CD14-positive monocyte (primary cell): Measurements from ENCODE around the gene APOA1. TPM values are rescaled to one million over a fixed set of nuclear protein-coding genes. Genes with fewer than 3 reads are reported as not detected.

ENCODE experiments used
- DNase-seq, 3 donors: peaks; one replicate each; pipeline ENCODE4 v3.0.0-alpha.2; 2011 to 2022
- H2AFZ ChIP-seq: 2 replicates; pipeline ENCODE4 v1.6.0; 2012; ENCODE audit warnings: mild to moderate bottlenecking, low read depth, low read length, inconsistent platforms; ENCODE audit not compliant: insufficient read depth, poor library complexity, severe bottlenecking
- H3K27ac ChIP-seq, 2 donors: 1 replicate in 1 of 2; 2 replicates in 1 of 2; pipeline ENCODE4 v1.5.1; 2012 to 2013; ENCODE audit warnings: low read length in 2 of 2, control low read depth in 1 of 2, inconsistent platforms in 1 of 2, low read depth in 1 of 2, mild to moderate bottlenecking in 1 of 2
- H3K27me3 ChIP-seq, 2 donors: one replicate each; pipeline versions ENCODE4 v1.6.0 to v1.6.1; 2011 to 2013; ENCODE audit warnings: low read length in 2 of 2; ENCODE audit not compliant: control insufficient read depth in 2 of 2, insufficient read depth in 2 of 2
- H3K36me3 ChIP-seq, 2 donors: replicated peaks in 1 of 2; 1 replicate in 1 of 2; 2 replicates in 1 of 2; pipeline versions ENCODE4 v1.5.1 to v1.6.1; 2012 to 2013; ENCODE audit warnings: low read length in 2 of 2, control low read depth in 1 of 2, inconsistent platforms in 1 of 2, mild to moderate bottlenecking in 1 of 2; ENCODE audit not compliant: insufficient read depth in 2 of 2, control insufficient read depth in 1 of 2
- H3K4me1 ChIP-seq, 2 donors: 1 replicate in 1 of 2; 2 replicates in 1 of 2; pipeline versions ENCODE4 v1.5.1 to v1.6.1; 2012 to 2013; ENCODE audit warnings: low read length in 2 of 2, control low read depth in 1 of 2, inconsistent platforms in 1 of 2, mild to moderate bottlenecking in 1 of 2, moderate library complexity in 1 of 2; ENCODE audit not compliant: insufficient read depth in 2 of 2, control insufficient read depth in 1 of 2
- H3K4me2 ChIP-seq: replicated peaks from 2 replicates; pipeline ENCODE3; 2012; ENCODE audit warnings: low read length, moderate library complexity, mild to moderate bottlenecking; ENCODE audit not compliant: poor library complexity, severe bottlenecking; ENCODE audit errors: extremely low read depth
- H3K4me3 ChIP-seq, 3 experiments: fragments of 200-600 bp in 1 of 3; sonication (generic) in 1 of 3; replicated peaks in 1 of 3; 1 replicate in 2 of 3; 2 replicates in 1 of 3; pipeline ENCODE4 v1.5.1; 2011 to 2013; ENCODE audit warnings: low read length in 3 of 3, mild to moderate bottlenecking in 3 of 3, control low read depth in 2 of 3, low read depth in 2 of 3, inconsistent platforms in 1 of 3, moderate library complexity in 1 of 3
- H3K79me2 ChIP-seq: 2 replicates; pipeline ENCODE4 v1.6.0; 2012; ENCODE audit warnings: mild to moderate bottlenecking, control low read depth, inconsistent platforms, low read length, moderate library complexity; ENCODE audit not compliant: insufficient read depth
- H3K9ac ChIP-seq: 2 replicates; pipeline ENCODE4 v1.6.0; 2017; ENCODE audit warnings: low read length, mild to moderate bottlenecking; ENCODE audit not compliant: insufficient read depth, poor library complexity, severe bottlenecking
- H3K9me3 ChIP-seq, 2 donors: replicated peaks in 1 of 2; 1 replicate in 1 of 2; 2 replicates in 1 of 2; pipeline versions ENCODE4 v1.5.1 to v1.6.1; 2012 to 2013; ENCODE audit warnings: low read length in 2 of 2, control low read depth in 1 of 2; ENCODE audit not compliant: control insufficient read depth in 1 of 2, insufficient read depth in 1 of 2
- H4K20me1 ChIP-seq: 2 replicates; pipeline ENCODE4 v1.6.0; 2012; ENCODE audit warnings: mild to moderate bottlenecking, low read length, control low read depth, moderate library complexity; ENCODE audit not compliant: insufficient read depth
- H3K27ac Mint-ChIP-seq, 7 donors: one replicate each; pipeline ENCODE4 v1.8.0; 2020; ENCODE audit warnings: mild to moderate bottlenecking in 7 of 7, mixed read lengths in 7 of 7, moderate library complexity in 6 of 7, inconsistent platforms in 2 of 7
- H3K27me3 Mint-ChIP-seq, 3 donors: one replicate each; pipeline ENCODE4 v1.8.0; 2021 to 2022; ENCODE audit warnings: low read depth in 3 of 3, mild to moderate bottlenecking in 3 of 3, mixed read lengths in 3 of 3, moderate library complexity in 3 of 3, inconsistent platforms in 1 of 3
- H3K36me3 Mint-ChIP-seq, 2 donors: one replicate each; pipeline ENCODE4 v1.8.0; 2020; ENCODE audit warnings: mixed read lengths in 2 of 2, inconsistent platforms in 1 of 2, mild to moderate bottlenecking in 1 of 2
- H3K4me1 Mint-ChIP-seq: one replicate; pipeline ENCODE4 v1.8.0; 2020; ENCODE audit warnings: mild to moderate bottlenecking, mixed read lengths
- H3K4me3 Mint-ChIP-seq, 2 donors: one replicate each; pipeline ENCODE4 v1.8.0; 2020; ENCODE audit warnings: mild to moderate bottlenecking in 2 of 2, mixed read lengths in 2 of 2, moderate library complexity in 1 of 2
- H3K9me3 Mint-ChIP-seq, 7 donors: one replicate each; pipeline ENCODE4 v1.8.0; 2020 to 2022; ENCODE audit warnings: mixed read lengths in 7 of 7, mild to moderate bottlenecking in 6 of 7, moderate library complexity in 6 of 7, inconsistent platforms in 2 of 7
- WGBS: methylation state at CpG from one replicate; pipeline ENCODE4 v1.1.5; 2013; ENCODE audit warnings: missing lambda C conversion rate; ENCODE audit not compliant: insufficient coverage; 5-methylcytosine and 5-hydroxymethylcytosine counted together
- intact Hi-C, 2 donors: fragments of 100-400 bp; cut with micrococcal nuclease; formaldehyde crosslinking; loops; one replicate each; pipeline versions ENCODE4 v1.15.0 to v1.15.1; 2023
- polyA plus RNA-seq, 3 donors: library from polyadenylated mRNA; depleted of rRNA in 1 of 3; unstranded in 2 of 3; stranded (reverse) in 1 of 3; fragments of 300-500 nt in 2 of 3; fragments of >200 nt in 1 of 3; fragmentation: Illumina TruSeq in 2 of 3; gene quantifications; 1 replicate in 2 of 3; 2 replicates in 1 of 3; pipeline ENCODE4 v1.2.3, GENCODE V29; 2012 to 2021
- TF ChIP-seq, protein P1 (sequence below): fragments of 200-600 bp; IDR thresholded peaks from one replicate; pipeline ENCODE4 v1.8.0; 2022; ENCODE audit warnings: antibody characterized with exemption, mild to moderate bottlenecking

Gene APOA1
- polyA plus RNA-seq, 3 donors, result 0.29 TPM; not detected in 2

DNA sequence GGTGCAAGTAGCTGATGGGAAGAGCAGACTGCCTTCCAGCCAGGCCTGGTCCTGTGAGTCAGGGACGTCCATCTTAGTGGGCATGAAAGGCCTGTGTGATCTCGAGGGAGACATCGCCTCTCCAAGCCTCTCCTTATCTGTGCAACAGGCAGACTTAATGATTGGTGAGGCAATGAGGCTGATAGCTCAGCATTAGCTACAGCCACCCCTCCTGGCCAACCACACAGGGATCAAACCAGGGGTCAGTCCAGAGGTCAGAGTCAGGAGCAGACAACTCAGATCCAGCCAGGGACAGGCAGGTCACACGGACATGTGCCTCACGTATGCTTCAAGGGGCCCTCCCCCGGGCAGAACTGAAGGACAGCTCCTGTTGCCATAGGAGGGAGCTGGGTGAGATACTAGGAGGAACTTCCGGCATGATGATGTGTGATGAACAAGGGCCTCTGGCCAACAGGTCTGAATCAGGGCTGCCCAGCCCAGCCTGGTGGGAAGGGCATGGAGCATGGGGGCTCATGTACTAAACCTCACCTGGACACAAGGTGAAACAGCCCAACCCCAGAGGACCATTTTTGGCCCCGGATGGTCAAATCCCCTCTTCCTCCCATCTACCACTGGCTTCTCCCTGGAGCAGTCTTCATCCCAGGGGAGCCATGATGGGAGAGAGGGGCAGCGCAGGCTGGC, 10.5 kb downstream of the APOA1 start:
- Histone ChIP-seq H3K79me2 (no peaks in the 10 kb centered on the region), H3K4me3 (no peak overlapping the region), H3K36me3 (no peaks in the 10 kb centered on the region), H3K9ac (no peak overlapping the region), H2AFZ (no peak overlapping the region), H3K9me3 (no peaks in the 10 kb centered on the region), H3K4me2 (no peak overlapping the region), H4K20me1 (no peaks in the 10 kb centered on the region), H3K27me3 (no peaks in the 10 kb centered on the region), H3K4me1 (no peaks in the 10 kb centered on the region), H3K27ac (no peak overlapping the region)
- Mint-ChIP-seq H3K9me3 (no peaks in the 10 kb centered on the region), H3K4me1 (no peaks in the 10 kb centered on the region), H3K4me3 (no peak overlapping the region), H3K27me3 (peaks cover 0 to 2% (median 1%) of the 10 kb centered on the region in 3 donors), H3K36me3 (no peaks in the 10 kb centered on the region), H3K27ac (no peak overlapping the region)
- TF ChIP-seq, protein P1, sequence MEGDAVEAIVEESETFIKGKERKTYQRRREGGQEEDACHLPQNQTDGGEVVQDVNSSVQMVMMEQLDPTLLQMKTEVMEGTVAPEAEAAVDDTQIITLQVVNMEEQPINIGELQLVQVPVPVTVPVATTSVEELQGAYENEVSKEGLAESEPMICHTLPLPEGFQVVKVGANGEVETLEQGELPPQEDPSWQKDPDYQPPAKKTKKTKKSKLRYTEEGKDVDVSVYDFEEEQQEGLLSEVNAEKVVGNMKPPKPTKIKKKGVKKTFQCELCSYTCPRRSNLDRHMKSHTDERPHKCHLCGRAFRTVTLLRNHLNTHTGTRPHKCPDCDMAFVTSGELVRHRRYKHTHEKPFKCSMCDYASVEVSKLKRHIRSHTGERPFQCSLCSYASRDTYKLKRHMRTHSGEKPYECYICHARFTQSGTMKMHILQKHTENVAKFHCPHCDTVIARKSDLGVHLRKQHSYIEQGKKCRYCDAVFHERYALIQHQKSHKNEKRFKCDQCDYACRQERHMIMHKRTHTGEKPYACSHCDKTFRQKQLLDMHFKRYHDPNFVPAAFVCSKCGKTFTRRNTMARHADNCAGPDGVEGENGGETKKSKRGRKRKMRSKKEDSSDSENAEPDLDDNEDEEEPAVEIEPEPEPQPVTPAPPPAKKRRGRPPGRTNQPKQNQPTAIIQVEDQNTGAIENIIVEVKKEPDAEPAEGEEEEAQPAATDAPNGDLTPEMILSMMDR, result no peak
- DNase-seq, result no peak
- intact Hi-C loops, result no loop called here
- WGBS, result 95% methylated on average over 7 of the region's 9 CpGs

DNA sequence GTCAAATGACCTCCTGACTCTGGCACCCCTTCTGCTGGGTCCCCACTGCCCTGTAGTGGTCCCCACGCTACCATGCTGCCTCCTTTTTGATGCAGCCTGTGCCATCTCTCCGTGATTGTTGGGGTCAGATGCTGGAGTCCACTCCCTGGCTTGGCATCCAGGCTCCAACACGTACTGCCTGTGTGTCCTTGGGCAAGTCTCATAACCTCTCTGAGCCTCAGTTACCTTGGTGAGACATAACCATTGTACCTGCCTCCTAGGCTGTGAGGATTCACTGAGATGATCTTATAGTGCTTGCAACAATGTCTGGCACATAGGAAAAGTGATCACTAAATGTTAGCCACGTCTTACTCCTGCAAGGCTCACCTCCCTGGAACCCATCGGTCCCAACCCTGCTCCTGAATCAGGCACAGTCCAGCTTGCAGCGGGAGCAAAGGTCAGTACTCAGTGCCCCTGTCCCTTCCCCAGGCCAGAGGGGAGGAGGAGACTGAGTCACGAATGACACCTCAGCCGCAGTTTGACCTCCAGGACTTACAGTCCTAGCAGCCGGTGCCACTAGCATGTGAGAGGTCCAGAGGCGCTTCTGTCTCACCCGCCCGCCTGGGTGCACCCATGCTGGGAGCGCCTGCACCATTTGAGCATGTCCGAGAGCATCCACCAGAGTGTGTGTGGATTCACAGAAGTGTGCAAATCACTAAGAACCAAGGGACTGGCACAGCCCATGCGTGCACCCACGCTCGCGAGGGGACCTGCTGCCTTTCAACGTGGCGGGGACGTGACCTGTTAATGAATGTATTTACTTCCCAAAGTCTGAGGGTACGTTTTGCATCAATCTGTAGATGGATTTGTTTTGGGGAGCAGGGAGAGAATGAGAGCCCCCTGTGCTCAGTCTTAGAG, 11.3 kb downstream of the APOA1 start:
- Mint-ChIP-seq H3K27me3 (peaks cover 0 to under 1% (median 0%) of the 10 kb centered on the region in 3 donors), H3K27ac (no peak overlapping the region), H3K36me3 (no peaks in the 10 kb centered on the region), H3K4me3 (no peak overlapping the region), H3K4me1 (no peaks in the 10 kb centered on the region), H3K9me3 (no peaks in the 10 kb centered on the region)
- intact Hi-C loops, result no loop called here
- Histone ChIP-seq H3K4me2 (no peak overlapping the region), H2AFZ (no peak overlapping the region), H3K27ac (no peak overlapping the region), H3K27me3 (no peaks in the 10 kb centered on the region), H3K9me3 (no peaks in the 10 kb centered on the region), H4K20me1 (no peaks in the 10 kb centered on the region), H3K79me2 (no peaks in the 10 kb centered on the region), H3K36me3 (no peaks in the 10 kb centered on the region), H3K9ac (no peak overlapping the region), H3K4me3 (no peak overlapping the region), H3K4me1 (no peaks in the 10 kb centered on the region)
- 93% methylated on average over 18 of the region's 22 CpGs for WGBS
- TF ChIP-seq, protein P1, result no peak
- DNase-seq, result no peak
